Stimulated activated CD4-positive, alpha-beta T cell treated with anti-CD3 and anti-CD28 coated beads, Interleukin-2, amount 100 ng/mL, for 48 hours (primary cell): ENCODE measurements around the gene ADCY1.
"Not testable (repeated sequence)": the region's sequence is repeated elsewhere in the genome, so short reads cannot be mapped to it uniquely, and the experiment has no call there.

Experiments
- DNase-seq, 2 donors: peaks; one replicate each; pipeline ENCODE4 v3.0.0-alpha.2; 2020

ADCY1 gene

GRCh38 chr7:45573661-45574415 lies at the start of gene ADCY1:
ADCY1 (plus strand) TSS chr7:45574368; CDS start chr7:45574544, 176 bp downstream.
- DNase-seq: peak in 1 of 2 donors; percentile 27

- no peak for DNase-seq
Observed at GRCh38 chr7:45524445-45524844, 49.7 kb upstream of the ADCY1 start.

GRCh38 chr7:45525057-45525456 lies 49.1 kb upstream of the ADCY1 start:
- no peak for DNase-seq

GRCh38 chr7:45543473-45543872 lies 30.7 kb upstream of the ADCY1 start:
- no peak for DNase-seq

- not testable (repeated sequence) for DNase-seq
Observed at GRCh38 chr7:45545105-45545710, 29.0 kb upstream of the ADCY1 start.

GRCh38 chr7:45548917-45549316 lies 25.3 kb upstream of the ADCY1 start:
- DNase-seq: not testable (repeated sequence)

GRCh38 chr7:45563401-45563800 lies 10.8 kb upstream of the ADCY1 start:
- no peak for DNase-seq

GRCh38 chr7:45563941-45564461 lies 10.2 kb upstream of the ADCY1 start:
- DNase-seq: no peak

GRCh38 chr7:45564485-45564884 lies 9.7 kb upstream of the ADCY1 start:
- DNase-seq: no peak

GRCh38 chr7:45564886-45565455 lies 9.2 kb upstream of the ADCY1 start:
- no peak for DNase-seq

GRCh38 chr7:45566386-45566785 lies 7.8 kb upstream of the ADCY1 start:
- DNase-seq: no peak

- DNase-seq: no peak
Observed at GRCh38 chr7:45566961-45567360, 7.2 kb upstream of the ADCY1 start.

GRCh38 chr7:45567713-45568112 lies 6.5 kb upstream of the ADCY1 start:
- no peak for DNase-seq

GRCh38 chr7:45568536-45569289 lies 5.5 kb upstream of the ADCY1 start:
- no peak for DNase-seq

GRCh38 chr7:45569290-45569685 lies 4.9 kb upstream of the ADCY1 start:
- DNase-seq: no peak

- DNase-seq: no peak
Observed at GRCh38 chr7:45570797-45571196, 3.4 kb upstream of the ADCY1 start.

- DNase-seq: no peak
Observed at GRCh38 chr7:45573204-45573603, 964 bp upstream of the ADCY1 start.

GRCh38 chr7:45574416-45574668 lies 174 bp downstream of the ADCY1 start:
- DNase-seq: no peak

GRCh38 chr7:45574669-45575500 lies 717 bp downstream of the ADCY1 start:
- no peak for DNase-seq

- DNase-seq: no peak
Observed at GRCh38 chr7:45575501-45576248, 1.5 kb downstream of the ADCY1 start.

GRCh38 chr7:45576249-45576929 lies 2.2 kb downstream of the ADCY1 start:
- no peak for DNase-seq
